GM13976 (cell line): ENCODE results near the gene CSNK2A1.
"Not testable (repeated sequence)": the region's sequence is repeated elsewhere in the genome, so short reads cannot be mapped to it uniquely, and the experiment has no call there.

ENCODE experiments used
- DNase-seq: peaks from one replicate; pipeline ENCODE4 v3.0.0; 2012; ENCODE audit warnings: low spot score
- CTCF ChIP-seq: IDR thresholded peaks from 2 replicates; pipeline ENCODE4 v1.5.1; 2012; ENCODE audit warnings: borderline replicate concordance, mild to moderate bottlenecking; ENCODE audit not compliant: insufficient read depth; ENCODE audit errors: extremely low read depth, missing control alignments, control extremely low read depth
- in situ Hi-C: fragments of 300-500 bp; cut with MboI; formaldehyde crosslinking; loops from one replicate; pipeline ENCODE4 v1.12.0; 2022; ENCODE audit warnings: low sequenced_read_pairs, mixed read lengths, inconsistent platforms; ENCODE audit not compliant: unreplicated experiment

CSNK2A1 gene

GRCh38 chr20:515696-516095 is 27.9 kb downstream of the CSNK2A1 start:
- in situ Hi-C loops: no loop called here
- TF ChIP-seq CTCF: no peak
- DNase-seq: no peak

GRCh38 chr20:513429-513828 is 30.2 kb downstream of the CSNK2A1 start:
- in situ Hi-C loops: no loop called here
- DNase-seq: no peak
- no peak for TF ChIP-seq CTCF

- DNase-seq, in situ Hi-C loops: not testable (repeated sequence)
Observed at GRCh38 chr20:510328-511057, 33.1 kb downstream of the CSNK2A1 start.

GRCh38 chr20:508364-508787 is 35.2 kb downstream of the CSNK2A1 start:
- in situ Hi-C loops: not testable (repeated sequence)

GRCh38 chr20:507761-508332 is 35.7 kb downstream of the CSNK2A1 start:
- in situ Hi-C loops: no loop called here
- no peak for DNase-seq

More at GRCh38 chr20:508364-508787, 35.2 kb downstream of the CSNK2A1 start:
- not testable (repeated sequence) for DNase-seq

GRCh38 chr20:507006-507758 is 36.4 kb downstream of the CSNK2A1 start:
- in situ Hi-C loops: no loop called here
- DNase-seq: no peak
- no peak for TF ChIP-seq CTCF

More at GRCh38 chr20:507761-508332, 35.7 kb downstream of the CSNK2A1 start:
- no peak for TF ChIP-seq CTCF

- TF ChIP-seq CTCF: no peak
- in situ Hi-C loops: no loop called here
- DNase-seq: no peak
Observed at GRCh38 chr20:504632-505075, 38.9 kb downstream of the CSNK2A1 start.
